IPS DF 6.9 (cell line): Measurements from ENCODE around the gene KLHL29.

Experiments
- DNase-seq: peaks from one replicate; pipeline ENCODE4 v3.0.0-alpha.2; 2013; ENCODE audit warnings: low read depth, low spot score
- H3K27ac ChIP-seq: one replicate; pipeline ENCODE4 v1.5.1; 2013; ENCODE audit warnings: low read length, control low read depth
- H3K27me3 ChIP-seq: 2 replicates; pipeline ENCODE4 v1.6.1; 2013; ENCODE audit warnings: mild to moderate bottlenecking, low read length; ENCODE audit not compliant: control insufficient read depth, insufficient read depth
- H3K36me3 ChIP-seq: 2 replicates; pipeline ENCODE4 v1.6.1; 2013; ENCODE audit warnings: low read length; ENCODE audit not compliant: control insufficient read depth, insufficient read depth
- H3K4me1 ChIP-seq: 2 replicates; pipeline ENCODE4 v1.6.1; 2013; ENCODE audit warnings: low read length; ENCODE audit not compliant: control insufficient read depth, insufficient read depth
- H3K4me3 ChIP-seq: 2 replicates; pipeline ENCODE4 v1.5.1; 2013; ENCODE audit warnings: mild to moderate bottlenecking, low read length
- H3K9me3 ChIP-seq: 2 replicates; pipeline ENCODE4 v1.6.1; 2013; ENCODE audit warnings: low read length, inconsistent platforms; ENCODE audit not compliant: control insufficient read depth, insufficient read depth
- WGBS: extraction: QIAGEN DNeasy Blood & Tissue Kit; methylation state at CpG from one replicate; pipeline ENCODE4 v1.1.7; 2013; ENCODE audit warnings: mixed read lengths, missing lambda C conversion rate; ENCODE audit not compliant: insufficient read length, insufficient coverage; 5-methylcytosine and 5-hydroxymethylcytosine counted together

Gene KLHL29

DNA sequence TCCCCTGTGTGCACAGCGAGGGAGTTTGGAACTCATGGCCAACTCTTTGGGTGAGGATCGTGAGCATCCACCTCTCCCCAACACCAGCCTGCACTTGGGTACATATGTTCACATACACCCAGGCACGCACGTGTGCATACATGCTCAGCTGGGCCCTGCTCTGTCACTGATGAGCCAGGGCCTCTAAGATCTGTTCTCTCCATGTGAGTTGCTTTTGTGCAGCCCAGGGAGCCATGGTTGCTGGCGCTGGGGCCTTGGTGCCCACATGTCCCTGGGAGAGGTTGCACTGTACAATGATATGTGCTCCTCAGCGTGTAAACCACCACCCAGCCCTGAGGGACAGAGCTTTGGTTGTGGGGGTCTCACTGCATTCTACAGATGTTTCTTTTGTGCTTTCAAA, 44.1 kb downstream of the KLHL29 start:
- no peak overlapping the region for H3K27ac ChIP-seq
- peaks cover 5% of the 10 kb centered on the region for H3K4me1 ChIP-seq
- no peaks in the 10 kb centered on the region for H3K9me3 ChIP-seq
- no peak for DNase-seq
- WGBS = no CpG with 5 or more reads among the region's 6 CpGs
- H3K4me3 ChIP-seq = no peak overlapping the region
- H3K36me3 ChIP-seq = no peaks in the 10 kb centered on the region
- H3K27me3 ChIP-seq = no peaks in the 10 kb centered on the region

DNA sequence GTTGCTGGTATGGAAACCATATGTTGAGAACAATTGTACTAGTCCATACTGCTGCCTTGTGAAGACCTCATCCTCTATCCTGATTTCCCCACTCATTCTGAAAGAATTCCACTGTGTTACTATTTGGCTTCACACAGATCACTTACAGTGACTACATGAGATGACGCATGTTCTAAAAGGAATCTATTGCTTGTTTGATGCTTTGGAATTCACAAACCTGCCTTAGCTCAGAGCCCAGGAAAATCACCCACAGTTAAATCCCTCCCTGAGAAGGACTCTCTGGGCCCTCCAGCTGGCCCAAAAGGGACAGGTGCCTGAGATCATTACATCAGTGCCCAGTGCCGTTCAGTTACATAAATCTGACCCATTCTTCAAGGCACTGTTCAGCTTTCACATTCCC, 45.3 kb downstream of the KLHL29 start:
- peaks cover 4% of the 10 kb centered on the region for H3K4me1 ChIP-seq
- no peaks in the 10 kb centered on the region for H3K9me3 ChIP-seq
- WGBS = no CpG with 5 or more reads among the region's 2 CpGs
- no peak for DNase-seq
- H3K27me3 ChIP-seq = no peaks in the 10 kb centered on the region
- no peak overlapping the region for H3K27ac ChIP-seq
- H3K36me3 ChIP-seq = no peaks in the 10 kb centered on the region
- no peak overlapping the region for H3K4me3 ChIP-seq

DNA sequence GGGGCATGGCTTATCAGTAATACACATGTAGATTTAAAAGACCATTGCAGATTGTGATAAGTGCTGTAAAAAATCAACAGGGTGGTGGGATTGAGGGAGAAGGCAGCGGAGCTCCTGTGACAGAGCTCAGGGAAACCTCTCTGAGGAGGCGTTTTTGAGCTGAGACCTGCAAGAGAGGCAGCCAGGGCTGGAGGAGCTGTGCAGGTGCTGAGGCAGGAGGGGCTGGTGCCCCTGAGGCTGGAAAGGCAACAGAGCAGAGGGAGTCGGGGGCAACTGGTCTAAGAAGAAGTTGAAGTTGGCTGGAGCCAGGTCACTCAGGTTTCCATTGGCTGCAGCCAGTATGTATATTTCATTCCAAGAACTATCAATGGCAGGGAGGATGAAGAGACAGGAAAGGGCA, 47.6 kb downstream of the KLHL29 start:
- Histone ChIP-seq H3K36me3 (no peaks in the 10 kb centered on the region), H3K27ac (no peak overlapping the region), H3K4me1 (peaks cover 3% of the 10 kb centered on the region; the same call in 1 of the 2 replicates), H3K4me3 (no peak overlapping the region), H3K9me3 (no peaks in the 10 kb centered on the region), H3K27me3 (no peaks in the 10 kb centered on the region)
- WGBS = no CpG with 5 or more reads among the region's 3 CpGs
- no peak for DNase-seq

DNA sequence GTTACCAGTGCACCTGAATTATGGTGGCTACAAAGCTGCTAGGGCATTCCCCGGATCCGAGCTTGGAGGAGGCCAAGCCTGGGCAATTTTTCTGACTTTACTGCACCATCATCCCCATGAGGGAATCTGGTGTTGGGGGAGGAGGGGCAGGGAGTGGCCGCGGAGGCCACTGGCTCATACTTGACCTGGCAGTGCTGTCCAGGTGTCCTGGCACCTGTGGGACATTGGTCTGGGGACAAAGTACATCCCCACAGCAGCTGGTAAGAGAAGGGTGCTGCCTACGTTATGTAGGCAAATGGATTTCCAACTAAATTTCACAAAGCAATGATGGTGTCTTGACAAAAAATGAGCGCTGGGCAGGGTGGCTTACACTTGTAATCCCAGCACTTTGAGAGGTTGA, 48.3 kb downstream of the KLHL29 start:
- H3K27me3 ChIP-seq = no peaks in the 10 kb centered on the region
- no peak overlapping the region for H3K27ac ChIP-seq
- no CpG with 5 or more reads among the region's 6 CpGs for WGBS
- no peaks in the 10 kb centered on the region for H3K9me3 ChIP-seq
- H3K4me1 ChIP-seq = peaks cover 3% of the 10 kb centered on the region; the same call in 1 of the 2 replicates
- H3K36me3 ChIP-seq = no peaks in the 10 kb centered on the region
- no peak for DNase-seq
- no peak overlapping the region for H3K4me3 ChIP-seq

DNA sequence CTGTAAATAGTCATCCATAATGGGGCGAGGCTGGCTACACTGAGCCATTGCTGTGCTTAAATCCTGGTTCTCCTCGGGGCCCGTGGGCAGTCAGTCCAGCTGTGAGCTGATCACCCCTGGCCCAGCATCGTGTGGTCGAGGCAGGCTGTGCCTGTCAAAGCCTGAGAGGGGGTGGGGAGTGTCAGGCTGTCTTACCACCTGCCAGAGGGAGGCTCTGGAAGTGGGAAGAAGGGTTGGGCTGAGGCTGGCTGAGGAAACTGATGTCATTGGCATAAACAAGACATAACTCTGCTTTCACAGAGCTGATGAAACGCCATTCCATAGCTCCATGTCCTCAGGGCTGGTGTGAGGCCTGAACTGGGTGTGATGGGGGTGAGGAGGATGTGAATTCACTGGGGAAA, 49.7 kb downstream of the KLHL29 start:
- H3K36me3 ChIP-seq = no peaks in the 10 kb centered on the region
- no peaks in the 10 kb centered on the region for H3K9me3 ChIP-seq
- no peak overlapping the region for H3K4me3 ChIP-seq
- no peak overlapping the region for H3K27ac ChIP-seq
- H3K4me1 ChIP-seq = peaks cover 3% of the 10 kb centered on the region; the same call in 1 of the 2 replicates
- DNase-seq = no peak
- H3K27me3 ChIP-seq = no peaks in the 10 kb centered on the region
- WGBS = no CpG with 5 or more reads among the region's 6 CpGs

DNA sequence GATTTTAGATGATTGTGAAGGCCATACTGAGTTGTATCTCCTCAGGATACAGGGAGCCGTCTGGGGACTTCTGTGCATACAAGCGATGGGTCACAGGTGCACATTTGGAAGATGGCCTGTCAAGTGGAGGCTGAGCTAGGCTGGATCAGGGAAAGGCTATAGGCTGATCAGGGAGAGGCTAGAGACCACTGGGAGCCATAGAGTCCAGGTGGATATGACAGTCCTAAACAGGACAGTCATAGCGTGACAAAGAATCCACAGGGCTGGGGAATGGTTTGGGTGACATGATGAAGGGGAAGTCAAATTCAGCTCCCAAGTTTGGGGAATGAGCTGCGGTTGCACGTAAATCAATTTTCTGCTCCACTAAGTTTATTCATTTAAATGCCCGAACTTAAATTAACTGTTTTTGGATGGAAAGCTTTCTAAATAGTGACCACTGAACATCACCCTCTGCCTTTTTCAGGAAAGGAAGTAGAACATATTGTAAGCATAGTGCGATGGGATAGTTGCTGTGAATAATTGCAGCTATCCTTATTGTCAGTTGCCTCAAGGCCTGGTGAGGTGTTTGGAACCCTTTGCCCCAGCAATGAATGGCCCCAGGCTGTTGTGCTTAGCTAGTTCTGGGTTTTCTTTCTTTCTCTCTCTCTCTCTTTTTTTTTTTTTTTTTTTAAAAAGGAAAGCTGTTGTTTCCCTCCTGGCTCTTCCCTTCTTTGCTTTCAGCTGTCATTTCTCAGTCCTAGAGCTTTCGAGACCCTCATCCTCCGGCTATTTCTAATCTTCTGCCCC, 50.5 kb downstream of the KLHL29 start:
- Histone ChIP-seq H3K27ac (no peak overlapping the region), H3K9me3 (no peaks in the 10 kb centered on the region), H3K27me3 (no peaks in the 10 kb centered on the region), H3K4me3 (no peak overlapping the region), H3K36me3 (no peaks in the 10 kb centered on the region), H3K4me1 (peaks cover 3% of the 10 kb centered on the region; the same call in 1 of the 2 replicates)
- DNase-seq = no peak
- WGBS = no CpG with 5 or more reads among the region's 9 CpGs

DNA sequence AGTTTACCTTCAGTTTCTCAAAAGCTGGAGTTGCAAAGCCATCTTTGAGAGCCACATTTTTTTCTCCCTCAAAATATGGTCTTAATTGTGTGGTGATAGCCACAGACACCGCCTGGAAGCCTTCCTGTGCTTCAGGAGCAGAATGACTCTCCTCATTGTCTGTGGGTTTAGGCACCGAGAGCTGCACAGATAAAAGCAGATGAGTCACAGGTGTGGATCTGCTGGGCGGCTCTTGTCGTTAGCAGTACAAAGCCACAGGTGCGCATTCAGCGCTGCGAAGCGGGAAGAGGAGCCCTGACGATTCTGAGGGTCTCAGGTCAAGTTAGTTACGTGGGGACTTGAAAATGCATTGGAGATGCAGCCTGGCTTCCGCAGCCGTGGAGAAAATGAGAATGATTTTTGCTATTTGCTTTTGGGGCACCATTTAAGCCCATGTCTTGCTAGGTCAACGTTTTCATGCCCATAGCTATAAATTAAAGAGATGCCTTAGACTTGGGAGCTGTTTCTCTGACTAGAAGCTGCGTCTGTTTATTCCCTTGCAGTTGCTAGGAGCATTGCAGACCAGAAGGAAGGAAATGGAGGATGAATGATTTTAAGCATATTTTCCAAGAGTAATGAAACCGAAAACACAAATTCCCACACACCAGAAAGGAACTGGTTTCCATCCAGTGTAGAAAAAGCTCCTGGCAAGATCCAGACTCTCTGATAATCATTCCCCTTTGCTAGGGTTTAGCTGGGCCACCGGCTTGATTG, 51.5 kb downstream of the KLHL29 start:
- no peak overlapping the region for H3K4me3 ChIP-seq
- no peaks in the 10 kb centered on the region for H3K27me3 ChIP-seq
- WGBS = no CpG with 5 or more reads among the region's 16 CpGs
- H3K4me1 ChIP-seq = peaks cover 3% of the 10 kb centered on the region; the same call in 1 of the 2 replicates
- no peaks in the 10 kb centered on the region for H3K9me3 ChIP-seq
- no peak for DNase-seq
- H3K36me3 ChIP-seq = no peaks in the 10 kb centered on the region
- no peak overlapping the region for H3K27ac ChIP-seq

DNA sequence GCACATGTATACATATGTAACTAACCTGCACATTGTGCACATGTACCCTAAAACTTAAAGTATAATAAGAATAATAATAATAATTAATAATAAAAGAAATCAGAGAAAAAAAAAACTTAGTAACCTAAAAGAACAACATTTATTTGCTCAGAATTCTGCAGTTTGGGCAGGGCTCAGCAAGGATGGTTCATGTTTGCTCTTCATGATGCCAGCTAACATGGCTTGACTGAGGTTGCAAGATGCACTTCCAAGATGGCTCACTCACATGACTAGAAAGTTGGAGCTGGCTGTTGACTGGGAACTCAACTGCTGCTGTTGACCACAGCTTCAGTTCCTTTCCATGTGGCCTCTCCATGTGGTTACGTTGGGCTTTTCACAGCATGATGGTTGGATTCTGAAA, 56.4 kb downstream of the KLHL29 start:
- no peak for DNase-seq
- no CpG with 5 or more reads among the region's 1 CpG for WGBS
- Histone ChIP-seq H3K9me3 (no peaks in the 10 kb centered on the region), H3K4me1 (peaks cover 3% of the 10 kb centered on the region; the same call in 1 of the 2 replicates), H3K27ac (no peak overlapping the region), H3K27me3 (no peaks in the 10 kb centered on the region), H3K4me3 (no peak overlapping the region), H3K36me3 (no peaks in the 10 kb centered on the region)

DNA sequence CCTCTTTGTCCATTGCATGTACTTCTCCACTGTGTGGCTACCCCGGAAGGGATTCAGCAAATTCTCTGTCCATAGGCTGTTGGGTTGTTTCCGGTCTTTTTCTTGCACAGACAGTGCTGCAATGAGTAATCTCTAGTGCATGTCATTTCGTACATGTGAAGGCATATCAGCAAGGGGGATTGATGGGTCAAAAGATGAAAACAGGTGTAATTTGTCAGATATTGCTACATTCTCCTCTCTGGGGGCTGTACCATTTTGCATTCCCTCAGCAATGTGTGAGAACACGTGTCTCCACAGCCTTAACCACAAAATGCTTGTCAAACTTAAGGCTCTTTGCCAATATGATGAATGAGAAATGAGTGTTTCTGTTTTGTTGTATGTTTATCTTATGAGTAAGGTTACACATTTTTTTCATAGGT, 60.5 kb downstream of the KLHL29 start:
- no CpG with 5 or more reads among the region's 4 CpGs for WGBS
- H3K27me3 ChIP-seq = no peaks in the 10 kb centered on the region
- no peaks in the 10 kb centered on the region for H3K36me3 ChIP-seq
- H3K9me3 ChIP-seq = no peaks in the 10 kb centered on the region
- no peak for DNase-seq
- H3K4me3 ChIP-seq = no peak overlapping the region
- H3K4me1 ChIP-seq = no peaks in the 10 kb centered on the region
- H3K27ac ChIP-seq = no peak overlapping the region

DNA sequence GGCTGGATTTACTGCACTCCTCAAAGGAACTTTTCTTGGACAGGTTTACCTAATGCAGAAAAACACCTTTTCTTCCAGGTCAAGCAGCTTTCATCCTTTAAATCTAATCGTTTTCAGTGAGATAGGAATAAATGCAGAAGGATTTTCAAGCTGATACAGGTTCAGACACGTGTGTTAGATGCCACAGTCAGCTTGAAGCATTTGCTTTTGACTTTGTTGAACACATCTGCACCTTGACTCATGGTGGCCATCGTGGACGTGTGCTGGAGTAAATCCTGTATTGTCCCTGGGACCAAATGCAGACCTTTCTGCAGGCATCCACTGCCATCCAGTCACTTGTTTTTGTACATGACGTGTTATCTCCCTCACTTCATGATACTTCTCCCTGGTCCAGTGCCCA, 61.9 kb downstream of the KLHL29 start:
- DNase-seq = no peak
- WGBS = no CpG with 5 or more reads among the region's 5 CpGs
- H3K36me3 ChIP-seq = no peaks in the 10 kb centered on the region
- no peaks in the 10 kb centered on the region for H3K27me3 ChIP-seq
- H3K27ac ChIP-seq = no peak overlapping the region
- no peak overlapping the region for H3K4me3 ChIP-seq
- no peaks in the 10 kb centered on the region for H3K4me1 ChIP-seq
- H3K9me3 ChIP-seq = no peaks in the 10 kb centered on the region
